HepG2 (cell line): Measurements from ENCODE around the gene SPTBN2. TPM values are rescaled to one million over a fixed set of nuclear protein-coding genes. Genes with fewer than 3 reads are reported as not detected.
A peak's percentile ranks its signal among the peaks of the same experiment; 100 is the strongest.

ENCODE experiments used
- ADNP ChIP-seq: sonication (generic); formaldehyde crosslinking; IDR thresholded peaks from 2 replicates; pipeline ENCODE4 v1.4.0; 2020; ENCODE audit warnings: missing genetic modification reagents
- ARNTL ChIP-seq: sonication (generic); formaldehyde crosslinking; IDR thresholded peaks from 2 replicates; pipeline ENCODE4 v1.4.0; 2020; ENCODE audit warnings: mild to moderate bottlenecking, missing genetic modification reagents
- ASH2L ChIP-seq: fragments of 300-600, 200-600 bp; sonication (generic); IDR thresholded peaks from 2 replicates; pipeline ENCODE4 v1.7.0; 2017; ENCODE audit warnings: low read depth, mild to moderate bottlenecking, moderate library complexity, mixed read lengths, low read length; ENCODE audit not compliant: insufficient read length
- BHLHE40 ChIP-seq: IDR thresholded peaks from 2 replicates; pipeline ENCODE4 v1.6.1; 2011; ENCODE audit warnings: low read length, improper control_type of control experiment
- EEA1 ChIP-seq: sonication (generic); formaldehyde crosslinking; IDR thresholded peaks from 2 replicates; pipeline ENCODE4 v1.5.1; 2020; ENCODE audit warnings: mild to moderate bottlenecking, missing genetic modification reagents, borderline replicate concordance
- GATAD2A ChIP-seq: IDR thresholded peaks from 2 replicates; pipeline ENCODE4 v1.6.1; 2016
- HMG20B ChIP-seq: conservative IDR thresholded peaks from 2 replicates; pipeline ENCODE4 v1.6.1; 2016; ENCODE audit warnings: missing genetic modification reagents, missing compliant biosample characterization
- HNRNPUL1 ChIP-seq: fragments of 200-400 bp; formaldehyde crosslinking; IDR thresholded peaks from 2 replicates; pipeline ENCODE4 v1.6.1; 2017; ENCODE audit warnings: low read depth, mild to moderate bottlenecking, low read length, moderate library complexity
- HOXD1 ChIP-seq: sonication (generic); formaldehyde crosslinking; IDR thresholded peaks from 2 replicates; pipeline ENCODE4 v1.5.0; 2020; ENCODE audit warnings: missing genetic modification reagents
- KAT7 ChIP-seq: IDR thresholded peaks from 2 replicates; pipeline ENCODE4 v1.6.1; 2018; ENCODE audit warnings: borderline replicate concordance, missing compliant biosample characterization
- MEIS1 ChIP-seq: sonication (generic); formaldehyde crosslinking; IDR thresholded peaks from 2 replicates; pipeline ENCODE4 v1.9.0; 2021; ENCODE audit warnings: mild to moderate bottlenecking, missing genetic modification reagents, moderate library complexity, borderline replicate concordance
- MXI1 ChIP-seq: IDR thresholded peaks from 3 replicates; pipeline ENCODE4 v1.6.1; 2012; ENCODE audit warnings: low read depth, low read length, inconsistent platforms, borderline replicate concordance
- NPAS2 ChIP-seq: sonication (generic); formaldehyde crosslinking; IDR thresholded peaks from 2 replicates; pipeline ENCODE4 v1.8.0; 2022; ENCODE audit warnings: mild to moderate bottlenecking, missing genetic modification reagents, borderline replicate concordance
- PHF20 ChIP-seq: sonication (generic); formaldehyde crosslinking; IDR thresholded peaks from 2 replicates; pipeline ENCODE4 v1.5.0; 2020; ENCODE audit warnings: mild to moderate bottlenecking, missing genetic modification reagents
- SIX4 ChIP-seq: sonication (generic); formaldehyde crosslinking; IDR thresholded peaks from 2 replicates; pipeline ENCODE4 v1.4.0; 2020; ENCODE audit warnings: missing genetic modification reagents
- SNRNP70 ChIP-seq: fragments of 200-400 bp; formaldehyde crosslinking; IDR thresholded peaks from 2 replicates; pipeline ENCODE4 v1.6.1; 2017; ENCODE audit warnings: mild to moderate bottlenecking, low read depth, low read length, moderate library complexity
- SRY ChIP-seq: sonication (generic); formaldehyde crosslinking; IDR thresholded peaks from 2 replicates; pipeline ENCODE4 v1.8.0; 2022; ENCODE audit warnings: mild to moderate bottlenecking, missing genetic modification reagents
- ZFP36L1 ChIP-seq: sonication (generic); formaldehyde crosslinking; IDR thresholded peaks from 2 replicates; pipeline ENCODE4 v1.8.0; 2022; ENCODE audit warnings: mild to moderate bottlenecking, missing genetic modification reagents, moderate library complexity
- ZIK1 ChIP-seq: sonication (generic); formaldehyde crosslinking; IDR thresholded peaks from 2 replicates; pipeline ENCODE4 v1.5.0; 2020; ENCODE audit warnings: mild to moderate bottlenecking, low read depth, missing genetic modification reagents, borderline replicate concordance
- ZNF121 ChIP-seq: sonication (generic); formaldehyde crosslinking; IDR thresholded peaks from 2 replicates; pipeline ENCODE4 v1.5.0; 2020; ENCODE audit warnings: mild to moderate bottlenecking, missing genetic modification reagents
- ZNF768 ChIP-seq: sonication (generic); formaldehyde crosslinking; IDR thresholded peaks from 2 replicates; pipeline ENCODE4 v1.4.0; 2020; ENCODE audit warnings: missing genetic modification reagents
- ZNF850 ChIP-seq: sonication (generic); formaldehyde crosslinking; conservative IDR thresholded peaks from 2 replicates; pipeline ENCODE4 v1.9.0; 2021; ENCODE audit warnings: mild to moderate bottlenecking, missing genetic modification reagents
- polyA plus RNA-seq, 8 experiments: library from polyadenylated mRNA; depleted of rRNA in 3 of 8; stranded (reverse) in 7 of 8; unstranded in 1 of 8; fragments of >200 nt; fragmentation: Illumina TruSeq in 4 of 8; extraction: Trizol in 4 of 8; gene quantifications; 2 replicates each; pipeline versions ENCODE4 v1.2.1 to v1.2.3, GENCODE V29; 2011 to 2016; ENCODE audit warnings: low read depth in 4 of 8, missing spikeins in 1 of 8, mixed read lengths in 1 of 8; ENCODE audit not compliant: insufficient read depth in 1 of 8
- total RNA-seq, 5 experiments: library from RNA; depleted of rRNA; stranded (reverse); fragments of >200 nt; fragmentation: Illumina TruSeq; extraction: Trizol; gene quantifications; 2 replicates each; pipeline ENCODE4 v1.2.3, GENCODE V29; 2016; ENCODE audit warnings: low read depth in 1 of 5
- TF ChIP-seq, protein P1 (sequence below): sonication (generic); formaldehyde crosslinking; IDR thresholded peaks from 2 replicates; pipeline ENCODE4 v1.4.0; 2020; ENCODE audit warnings: mild to moderate bottlenecking, missing genetic modification reagents
- TF ChIP-seq, protein P2 (sequence below): sonication (generic); formaldehyde crosslinking; IDR thresholded peaks from 2 replicates; pipeline ENCODE4 v1.5.0; 2020; ENCODE audit warnings: mild to moderate bottlenecking, missing genetic modification reagents
- TF ChIP-seq, protein P3 (sequence below): sonication (generic); formaldehyde crosslinking; IDR thresholded peaks from 2 replicates; pipeline ENCODE4 v1.8.1; 2023; ENCODE audit warnings: mild to moderate bottlenecking, missing genetic modification reagents
- TF ChIP-seq, protein P4 (sequence below): sonication (generic); formaldehyde crosslinking; IDR thresholded peaks from 2 replicates; pipeline ENCODE4 v1.5.1; 2020; ENCODE audit warnings: mild to moderate bottlenecking, missing genetic modification reagents, borderline replicate concordance

The SPTBN2 gene
- total and polyA plus RNA-seq, 2 of the 13 experiments (the other 11 are each of a cell fraction or from before 2014, with no cell fraction given), result 0.65 to 4.0 TPM

DNA sequence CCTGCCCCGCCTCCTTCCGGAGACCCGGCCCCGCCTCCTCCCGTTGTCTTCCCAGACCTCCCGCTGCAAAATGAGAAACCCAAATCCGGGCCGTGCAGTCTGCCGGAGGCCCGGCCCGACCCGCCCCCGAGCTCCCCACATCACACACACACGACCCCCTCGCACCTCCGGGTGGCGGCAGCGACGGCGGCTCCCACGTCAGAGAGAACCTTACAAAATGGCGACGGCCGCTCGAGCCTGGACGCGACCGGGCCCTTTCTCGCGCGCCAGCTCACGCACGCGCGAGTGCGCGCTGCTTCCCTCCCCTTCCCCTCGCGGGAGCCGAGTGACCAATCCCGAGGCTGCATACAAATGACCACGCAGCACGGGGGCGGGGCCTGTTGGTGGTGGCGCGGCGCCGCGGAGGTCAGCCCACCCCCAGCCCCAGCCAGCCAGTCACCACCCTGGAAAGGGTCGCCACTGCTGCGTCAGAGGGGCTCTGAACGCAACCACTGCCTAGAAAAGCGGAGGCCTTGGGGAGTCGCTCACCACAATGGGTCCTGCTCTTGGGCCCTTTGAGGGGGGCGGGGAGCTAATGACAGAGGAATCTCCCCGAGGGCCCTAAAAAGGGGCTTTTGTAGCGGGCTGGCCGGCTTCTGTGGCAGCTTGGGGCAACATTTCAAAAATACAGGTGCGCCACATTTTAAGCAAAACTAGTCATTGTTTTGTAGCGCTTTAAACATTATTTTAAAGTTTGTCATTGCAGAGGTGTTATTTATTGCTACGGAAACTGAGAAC lies 51.2 kb downstream of the SPTBN2 start, which contains the start of gene RBM4B (continued):
- TF ChIP-seq ZNF121 (CRISPR knock-in tag) (peak; percentile 31; the same call in 1 of the 2 replicates), ASH2L (peak; percentile 86), BHLHE40 (peak; percentile 15; the same call in 1 of the 2 replicates), ZNF850 (CRISPR knock-in tag) (no peak), EEA1 (CRISPR knock-in tag) (no peak), ARNTL (peak; percentile 58), HOXD1 (CRISPR knock-in tag) (peak; percentile 51; the same call in 1 of the 2 replicates), MEIS1 (CRISPR knock-in tag) (no peak), ZNF768 (CRISPR knock-in tag) (no peak), GATAD2A (CRISPR knock-in tag) (peak; percentile 30; the same call in 1 of the 2 replicates), SNRNP70 (no peak), ZFP36L1 (CRISPR knock-in tag) (peak; percentile 75; the same call in 1 of the 2 replicates), HNRNPUL1 (0 out of 2 replicates have a peak, but pooled peaks have one; percentile 25), KAT7 (CRISPR knock-in tag) (peak; percentile 22; the same call in 1 of the 2 replicates), SRY (no peak), ADNP (CRISPR knock-in tag) (no peak), HMG20B (CRISPR knock-in tag) (no peak), PHF20 (CRISPR knock-in tag) (peak; percentile 75), MXI1 (peak; percentile 91; the same call in 1 of the 3 replicates), NPAS2 (CRISPR knock-in tag) (no peak), SIX4 (no peak), ZIK1 (CRISPR knock-in tag) (no peak; the same call in 1 of the 2 replicates)
- TF ChIP-seq, protein P1, sequence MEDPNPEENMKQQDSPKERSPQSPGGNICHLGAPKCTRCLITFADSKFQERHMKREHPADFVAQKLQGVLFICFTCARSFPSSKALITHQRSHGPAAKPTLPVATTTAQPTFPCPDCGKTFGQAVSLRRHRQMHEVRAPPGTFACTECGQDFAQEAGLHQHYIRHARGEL (CRISPR knock-in tag), result no peak
- TF ChIP-seq, protein P2, sequence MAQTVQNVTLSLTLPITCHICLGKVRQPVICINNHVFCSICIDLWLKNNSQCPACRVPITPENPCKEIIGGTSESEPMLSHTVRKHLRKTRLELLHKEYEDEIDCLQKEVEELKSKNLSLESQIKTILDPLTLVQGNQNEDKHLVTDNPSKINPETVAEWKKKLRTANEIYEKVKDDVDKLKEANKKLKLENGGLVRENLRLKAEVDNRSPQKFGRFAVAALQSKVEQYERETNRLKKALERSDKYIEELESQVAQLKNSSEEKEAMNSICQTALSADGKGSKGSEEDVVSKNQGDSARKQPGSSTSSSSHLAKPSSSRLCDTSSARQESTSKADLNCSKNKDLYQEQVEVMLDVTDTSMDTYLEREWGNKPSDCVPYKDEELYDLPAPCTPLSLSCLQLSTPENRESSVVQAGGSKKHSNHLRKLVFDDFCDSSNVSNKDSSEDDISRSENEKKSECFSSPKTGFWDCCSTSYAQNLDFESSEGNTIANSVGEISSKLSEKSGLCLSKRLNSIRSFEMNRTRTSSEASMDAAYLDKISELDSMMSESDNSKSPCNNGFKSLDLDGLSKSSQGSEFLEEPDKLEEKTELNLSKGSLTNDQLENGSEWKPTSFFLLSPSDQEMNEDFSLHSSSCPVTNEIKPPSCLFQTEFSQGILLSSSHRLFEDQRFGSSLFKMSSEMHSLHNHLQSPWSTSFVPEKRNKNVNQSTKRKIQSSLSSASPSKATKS (CRISPR knock-in tag), result no peak
- TF ChIP-seq, protein P3, sequence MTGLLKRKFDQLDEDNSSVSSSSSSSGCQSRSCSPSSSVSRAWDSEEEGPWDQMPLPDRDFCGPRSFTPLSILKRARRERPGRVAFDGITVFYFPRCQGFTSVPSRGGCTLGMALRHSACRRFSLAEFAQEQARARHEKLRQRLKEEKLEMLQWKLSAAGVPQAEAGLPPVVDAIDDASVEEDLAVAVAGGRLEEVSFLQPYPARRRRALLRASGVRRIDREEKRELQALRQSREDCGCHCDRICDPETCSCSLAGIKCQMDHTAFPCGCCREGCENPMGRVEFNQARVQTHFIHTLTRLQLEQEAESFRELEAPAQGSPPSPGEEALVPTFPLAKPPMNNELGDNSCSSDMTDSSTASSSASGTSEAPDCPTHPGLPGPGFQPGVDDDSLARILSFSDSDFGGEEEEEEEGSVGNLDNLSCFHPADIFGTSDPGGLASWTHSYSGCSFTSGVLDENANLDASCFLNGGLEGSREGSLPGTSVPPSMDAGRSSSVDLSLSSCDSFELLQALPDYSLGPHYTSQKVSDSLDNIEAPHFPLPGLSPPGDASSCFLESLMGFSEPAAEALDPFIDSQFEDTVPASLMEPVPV, result no peak
- TF ChIP-seq, protein P4, sequence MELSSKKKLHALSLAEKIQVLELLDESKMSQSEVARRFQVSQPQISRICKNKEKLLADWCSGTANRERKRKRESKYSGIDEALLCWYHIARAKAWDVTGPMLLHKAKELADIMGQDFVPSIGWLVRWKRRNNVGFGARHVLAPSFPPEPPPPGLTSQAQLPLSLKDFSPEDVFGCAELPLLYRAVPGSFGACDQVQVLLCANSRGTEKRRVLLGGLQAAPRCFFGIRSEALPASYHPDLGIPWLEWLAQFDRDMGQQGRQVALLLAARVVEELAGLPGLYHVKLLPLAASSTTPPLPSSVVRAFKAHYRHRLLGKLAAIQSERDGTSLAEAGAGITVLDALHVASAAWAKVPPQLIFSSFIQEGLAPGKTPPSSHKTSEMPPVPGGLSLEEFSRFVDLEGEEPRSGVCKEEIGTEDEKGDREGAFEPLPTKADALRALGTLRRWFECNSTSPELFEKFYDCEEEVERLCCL (CRISPR knock-in tag), result no peak
